HepG2 (cell line): Measurements from ENCODE around the gene PAPSS1. TPM values are rescaled to one million over a fixed set of nuclear protein-coding genes. Genes with fewer than 3 reads are reported as not detected.

Source experiments
- ATAC-seq: fragments of 200-7000 bp; cut with Tn5 transposase; 3 replicates; pipeline ENCODE4 v1.9.1; 2020; ENCODE audit warnings: mild to moderate bottlenecking, moderate library complexity
- BruUV-seq: library from RNA; stranded (reverse); fragments of 400-500 nt; replicated peaks from 2 replicates; lab custom pipeline; 2021; lab: Mats Ljungman, UMichigan
- CTCF ChIA-PET: fragments of 300-600 bp; formaldehyde crosslinking; extraction: SDS; loops from one replicate; lab custom pipeline; 2021; ENCODE audit warnings: low total read pairs, inconsistent platforms, low intra/inter-chr PET ratio; lab: Yijun Ruan, JAX
- POLR2A ChIA-PET: fragments of 350-600 bp; sonication (Branson Sonifier 250); formaldehyde crosslinking; loops from one replicate; lab custom pipeline; 2020; ENCODE audit warnings: antibody characterized with exemption, inconsistent platforms; lab: Yijun Ruan, JAX
- DNase-seq: peaks from one replicate; pipeline ENCODE4 v3.0.0-alpha.2; 2015; ENCODE audit warnings: low spot score
- FAIRE-seq: peaks from 3 replicates; lab custom pipeline; 2011; peaks lifted over from hg19 to GRCh38; lab: Jason Lieb, UNC
- H2AFZ ChIP-seq: one replicate; pipeline ENCODE4 v1.6.1; 2011; ENCODE audit warnings: low read length, inconsistent platforms
- H3K27ac ChIP-seq: fragments of 300-600 bp; 3 replicates; pipeline ENCODE4 v1.8.0; 2011; ENCODE audit warnings: mixed run types, mild to moderate bottlenecking, mixed read lengths, low read length, inconsistent platforms; ENCODE audit not compliant: insufficient read depth; ENCODE audit errors: extremely low read length
- H3K27me3 ChIP-seq, 2 experiments: fragments of 200-600 bp in 1 of 2; 2 replicates in 1 of 2; 3 replicates in 1 of 2; pipeline versions ENCODE4 v1.6.0 to v1.8.0; 2011; ENCODE audit warnings: low read length in 2 of 2, mild to moderate bottlenecking in 2 of 2, moderate library complexity in 2 of 2, inconsistent platforms in 1 of 2; ENCODE audit not compliant: insufficient read depth in 2 of 2, control insufficient read depth in 1 of 2
- H3K36me3 ChIP-seq, 2 experiments: fragments of 200-600 bp in 1 of 2; replicated peaks in 1 of 2; 2 replicates in 1 of 2; 3 replicates in 1 of 2; pipeline versions ENCODE4 v1.5.1 to v1.8.0; 2011; ENCODE audit warnings: low read length in 2 of 2, inconsistent platforms in 1 of 2; ENCODE audit not compliant: insufficient read depth in 2 of 2, control insufficient read depth in 1 of 2
- H3K4me1 ChIP-seq: 2 replicates; pipeline ENCODE4 v1.5.1; 2012; ENCODE audit warnings: low read length, inconsistent platforms; ENCODE audit not compliant: insufficient read depth
- H3K4me2 ChIP-seq: 2 replicates; pipeline ENCODE4 v1.6.0; 2011; ENCODE audit warnings: low read depth, low read length, inconsistent platforms
- H3K4me3 ChIP-seq, 3 experiments: fragments of 200-600 bp in 1 of 3; sonication (generic), shearing (Covaris generic) in 1 of 3; replicated peaks in 1 of 3; 2 replicates each; pipeline ENCODE4 v1.5.1; 2011 to 2016; ENCODE audit warnings: low read length in 3 of 3, inconsistent platforms in 2 of 3, low read depth in 2 of 3, mild to moderate bottlenecking in 2 of 3, control low read depth in 1 of 3, mixed read lengths in 1 of 3; ENCODE audit not compliant: insufficient read depth in 1 of 3
- H3K79me2 ChIP-seq: one replicate; pipeline ENCODE4 v1.6.1; 2011; ENCODE audit warnings: low read length, inconsistent platforms; ENCODE audit not compliant: insufficient read depth
- H3K9ac ChIP-seq: 2 replicates; pipeline ENCODE4 v1.6.0; 2011; ENCODE audit warnings: mild to moderate bottlenecking, low read depth, low read length, inconsistent platforms; ENCODE audit not compliant: insufficient read depth
- H3K9me3 ChIP-seq: 2 replicates; pipeline ENCODE4 v1.5.1; 2012; ENCODE audit warnings: mild to moderate bottlenecking, low read length
- H4K20me1 ChIP-seq: 2 replicates; pipeline ENCODE4 v1.6.0; 2011; ENCODE audit warnings: inconsistent platforms, mild to moderate bottlenecking, low read length, moderate library complexity; ENCODE audit not compliant: insufficient read depth
- ERF ChIP-seq: IDR thresholded peaks from 2 replicates; pipeline ENCODE4 v1.6.1; 2018; ENCODE audit warnings: missing biosample characterization, missing genetic modification reagents
- EZH2 ChIP-seq: conservative IDR thresholded peaks from 2 replicates; pipeline ENCODE4 v1.6.1; 2012; ENCODE audit warnings: mild to moderate bottlenecking, low read depth, low read length, moderate library complexity
- GFI1 ChIP-seq: sonication (generic); formaldehyde crosslinking; IDR thresholded peaks from 2 replicates; pipeline ENCODE4 v1.5.0; 2020; ENCODE audit warnings: missing genetic modification reagents, mild to moderate bottlenecking, borderline replicate concordance
- HDAC1 ChIP-seq: sonication (generic); formaldehyde crosslinking; IDR thresholded peaks from 2 replicates; pipeline ENCODE4 v1.5.1; 2020; ENCODE audit warnings: mild to moderate bottlenecking, missing genetic modification reagents
- KDM6A ChIP-seq: IDR thresholded peaks from 2 replicates; pipeline ENCODE4 v1.6.1; 2016; ENCODE audit warnings: low read depth
- MED1 ChIP-seq: sonication (generic); formaldehyde crosslinking; IDR thresholded peaks from 2 replicates; pipeline ENCODE4 v1.4.0; 2020; ENCODE audit warnings: missing genetic modification reagents
- NBN ChIP-seq: fragments of 450-650 bp; conservative IDR thresholded peaks from 2 replicates; pipeline ENCODE4 v1.6.1; 2017
- SMAD3 ChIP-seq: sonication (generic); formaldehyde crosslinking; IDR thresholded peaks from 2 replicates; pipeline ENCODE4 v1.4.0; 2020; ENCODE audit warnings: missing genetic modification reagents
- ZBTB42 ChIP-seq: sonication (generic); formaldehyde crosslinking; IDR thresholded peaks from 2 replicates; pipeline ENCODE4 v1.5.0; 2020; ENCODE audit warnings: mild to moderate bottlenecking, missing genetic modification reagents
- ZBTB49 ChIP-seq: sonication (generic); formaldehyde crosslinking; IDR thresholded peaks from 2 replicates; pipeline ENCODE4 v1.4.0; 2020; ENCODE audit warnings: missing genetic modification reagents, borderline replicate concordance
- ZKSCAN8 ChIP-seq: IDR thresholded peaks from 2 replicates; pipeline ENCODE4 v1.6.1; 2016; ENCODE audit warnings: borderline replicate concordance, missing genetic modification reagents, missing compliant biosample characterization
- ZNF512B ChIP-seq: sonication (generic); formaldehyde crosslinking; IDR thresholded peaks from 2 replicates; pipeline ENCODE4 v1.5.1; 2020; ENCODE audit warnings: missing genetic modification reagents, mild to moderate bottlenecking, borderline replicate concordance
- ZNF558 ChIP-seq: sonication (generic); formaldehyde crosslinking; IDR thresholded peaks from 2 replicates; pipeline ENCODE4 v1.9.0; 2022; ENCODE audit warnings: mild to moderate bottlenecking, missing genetic modification reagents, borderline replicate concordance
- ZNF580 ChIP-seq: IDR thresholded peaks from 2 replicates; pipeline ENCODE4 v1.6.1; 2016; ENCODE audit warnings: low read depth, borderline replicate concordance
- ZNF652 ChIP-seq: IDR thresholded peaks from 2 replicates; pipeline ENCODE4 v1.6.1; 2016; ENCODE audit warnings: low read depth, borderline replicate concordance
- ZNF749 ChIP-seq: sonication (generic); formaldehyde crosslinking; IDR thresholded peaks from 2 replicates; pipeline ENCODE4 v1.8.0; 2022; ENCODE audit warnings: mild to moderate bottlenecking, missing genetic modification reagents, moderate library complexity, borderline replicate concordance
- ZNF776 ChIP-seq: sonication (generic); formaldehyde crosslinking; IDR thresholded peaks from 2 replicates; pipeline ENCODE4 v1.4.0; 2020; ENCODE audit warnings: mild to moderate bottlenecking, missing genetic modification reagents
- ZSCAN30 ChIP-seq: sonication (generic); formaldehyde crosslinking; IDR thresholded peaks from 2 replicates; pipeline ENCODE4 v1.5.0; 2020; ENCODE audit warnings: mild to moderate bottlenecking, missing genetic modification reagents
- WGBS: methylation state at CpG from one replicate; pipeline ENCODE4 v1.1.6; 2017; ENCODE audit warnings: low lambda C conversion rate; 5-methylcytosine and 5-hydroxymethylcytosine counted together
- in situ Hi-C: cut with HindIII; loops from 2 replicates; pipeline ENCODE4 v1.10.0; 2017; ENCODE audit warnings: low pct_unique_long_range_greater_than_20kb; ENCODE audit not compliant: extremely low pct_ligation_motif_present
- intact Hi-C: fragments of 100-400 bp; cut with micrococcal nuclease; formaldehyde crosslinking; loops from one replicate; pipeline ENCODE4 v1.10.0; 2022; ENCODE audit not compliant: unreplicated experiment
- polyA plus RNA-seq, 8 experiments: library from polyadenylated mRNA; depleted of rRNA in 3 of 8; stranded (reverse) in 7 of 8; unstranded in 1 of 8; fragments of >200 nt; fragmentation: Illumina TruSeq in 4 of 8; extraction: Trizol in 4 of 8; gene quantifications; 2 replicates each; pipeline versions ENCODE4 v1.2.1 to v1.2.3, GENCODE V29; 2011 to 2016; ENCODE audit warnings: low read depth in 4 of 8, missing spikeins in 1 of 8, mixed read lengths in 1 of 8; ENCODE audit not compliant: insufficient read depth in 1 of 8
- total RNA-seq, 5 experiments: library from RNA; depleted of rRNA; stranded (reverse); fragments of >200 nt; fragmentation: Illumina TruSeq; extraction: Trizol; gene quantifications; 2 replicates each; pipeline ENCODE4 v1.2.3, GENCODE V29; 2016; ENCODE audit warnings: low read depth in 1 of 5

Gene PAPSS1
- total and polyA plus RNA-seq, 2 of the 13 experiments (the other 11 are each of a cell fraction or from before 2014, with no cell fraction given) = 105 to 126 TPM

- intact Hi-C loops = loop anchor here (2.0 to 5.0 kb wide), 2 partner anchors 17 to 87 kb away; no protein-coding TSS in a partner anchor
- TF ChIP-seq ZNF580 (peak; percentile 18; the same call in 1 of the 2 replicates), ZBTB49 (no peak), ZBTB42 (0 out of 2 replicates have a peak, but pooled peaks have one; percentile 17), ZNF558 (CRISPR knock-in tag) (no peak), SMAD3 (no peak), NBN (no peak), MED1 (CRISPR knock-in tag) (0 out of 2 replicates have a peak, but pooled peaks have one; percentile 5), ZSCAN30 (0 out of 2 replicates have a peak, but pooled peaks have one; percentile 35), ERF (CRISPR knock-in tag) (no peak), ZKSCAN8 (no peak), ZNF749 (CRISPR knock-in tag) (peak; percentile 36; the same call in 1 of the 2 replicates), ZNF512B (CRISPR knock-in tag) (no peak), HDAC1 (CRISPR knock-in tag) (no peak), ZNF652 (CRISPR knock-in tag) (no peak), ZNF776 (CRISPR knock-in tag) (no peak), EZH2 (no peak), GFI1 (CRISPR knock-in tag) (peak; percentile 60; the same call in 1 of the 2 replicates), KDM6A (CRISPR knock-in tag) (no peak)
Measured at GRCh38 chr4:107719207-107719921, 670 bp downstream of the PAPSS1 start.

More at GRCh38 chr4:107719207-107719921, 670 bp downstream of the PAPSS1 start:
- CTCF ChIA-PET = no interaction called here
- Histone ChIP-seq H3K27me3 (no peaks in the 10 kb centered on the region; a peak in 1 of 5 replicates), H3K4me3 (peak overlapping the region; percentile 94 to 98 (median 98)), H3K4me2 (peak overlapping the region; percentile 77), H3K4me1 (peaks cover 53% of the 10 kb centered on the region), H3K36me3 (0 out of 5 replicates have a peak, but pooled peaks cover 0 to 5% of the 10 kb centered on the region in 2 experiments), H3K79me2 (peaks cover 52% of the 10 kb centered on the region), H3K27ac (peak overlapping the region; percentile 76), H3K9me3 (no peaks in the 10 kb centered on the region), H3K9ac (peak overlapping the region; percentile 77), H2AFZ (peak overlapping the region; percentile 49), H4K20me1 (no peaks in the 10 kb centered on the region)
- in situ Hi-C loops = no loop called here
- BruUV-seq = no TSS peak
- ATAC-seq = peak; percentile 51
- WGBS = under 1% methylated on average over 6 of the region's 28 CpGs
- DNase-seq = peak; percentile 77
- POLR2A ChIA-PET = interaction anchor here (0.6 to 3.2 kb wide), 7 partner anchors 9 to 107 kb away, joined by 3 to 23 read pairs (median 5); no protein-coding TSS in a partner anchor
- FAIRE-seq = peak; percentile 37
